SK-N-SH treated with all-trans-retinoic acid at 6 μM for 48 hours (cell line): ENCODE measurements around the gene SRM.

ENCODE experiments used
- ATAC-seq: fragments of 200-7000 bp; cut with Tn5 transposase; 3 replicates; pipeline ENCODE4 v1.9.1; 2020; ENCODE audit warnings: mild to moderate bottlenecking, moderate library complexity
- ARNTL ChIP-seq: fragments of 450-650 bp; formaldehyde crosslinking; IDR thresholded peaks from 2 replicates; pipeline ENCODE4 v1.5.0; 2020; ENCODE audit warnings: low read depth, mild to moderate bottlenecking, moderate library complexity, borderline replicate concordance
- CSDC2 ChIP-seq: fragments of 250-450 bp; sonication (Bioruptor Pico); IDR thresholded peaks from 2 replicates; pipeline ENCODE4 v1.5.0; 2020; ENCODE audit warnings: mild to moderate bottlenecking, moderate library complexity
- CSRNP3 ChIP-seq: fragments of 250-450 bp; sonication (Bioruptor Pico); IDR thresholded peaks from 2 replicates; pipeline ENCODE4 v1.5.1; 2021; ENCODE audit warnings: mild to moderate bottlenecking, moderate library complexity
- ESRRG ChIP-seq: fragments of 250-450 bp; sonication (Bioruptor Pico); IDR thresholded peaks from 2 replicates; pipeline ENCODE4 v1.6.1; 2021; ENCODE audit warnings: mild to moderate bottlenecking
- GLIS3 ChIP-seq: fragments of 250-450 bp; sonication (Bioruptor Pico); IDR thresholded peaks from 2 replicates; pipeline ENCODE4 v1.5.0; 2020; ENCODE audit warnings: mild to moderate bottlenecking, moderate library complexity
- ISL1 ChIP-seq: fragments of 250-450 bp; sonication (Bioruptor Pico); IDR thresholded peaks from 2 replicates; pipeline ENCODE4 v2.1.2; 2022; ENCODE audit warnings: mild to moderate bottlenecking, moderate library complexity
- OSR1 ChIP-seq: fragments of 250-450 bp; sonication (Bioruptor Pico); IDR thresholded peaks from 2 replicates; pipeline ENCODE4 v1.8.0; 2022; ENCODE audit warnings: moderate library complexity, mild to moderate bottlenecking, inconsistent platforms
- POU6F1 ChIP-seq: fragments of 250-450 bp; sonication (Bioruptor Pico); IDR thresholded peaks from 2 replicates; pipeline ENCODE4 v1.8.0; 2021; ENCODE audit warnings: low read depth, mild to moderate bottlenecking, moderate library complexity, borderline replicate concordance
- PPARA ChIP-seq: fragments of 250-450 bp; sonication (Bioruptor Pico); IDR thresholded peaks from 2 replicates; pipeline ENCODE4 v1.5.0; 2020; ENCODE audit warnings: mild to moderate bottlenecking, borderline replicate concordance
- RARB ChIP-seq: fragments of 250-450 bp; sonication (Bioruptor Pico); IDR thresholded peaks from 2 replicates; pipeline ENCODE4 v1.8.0; 2021; ENCODE audit warnings: mild to moderate bottlenecking, moderate library complexity
- SNAI2 ChIP-seq: fragments of 250-450 bp; sonication (Bioruptor Pico); IDR thresholded peaks from 2 replicates; pipeline ENCODE4 v1.5.0; 2020; ENCODE audit warnings: mild to moderate bottlenecking, moderate library complexity
- TCF4 ChIP-seq: fragments of 250-450 bp; sonication (Bioruptor Pico); IDR thresholded peaks from 2 replicates; pipeline ENCODE4 v1.8.0; 2021; ENCODE audit warnings: mild to moderate bottlenecking, moderate library complexity, borderline replicate concordance
- ZC3H10 ChIP-seq: fragments of 250-450 bp; sonication (Bioruptor Pico); IDR thresholded peaks from 2 replicates; pipeline ENCODE4 v1.5.1; 2021; ENCODE audit warnings: mild to moderate bottlenecking, moderate library complexity
- ZFP3 ChIP-seq: fragments of 250-450 bp; sonication (Bioruptor Pico); IDR thresholded peaks from 2 replicates; pipeline ENCODE4 v1.5.0; 2020; ENCODE audit warnings: mild to moderate bottlenecking, moderate library complexity
- ZFP30 ChIP-seq: fragments of 450-650 bp; formaldehyde crosslinking; IDR thresholded peaks from 2 replicates; pipeline ENCODE4 v1.5.0; 2022; ENCODE audit warnings: mild to moderate bottlenecking, moderate library complexity
- ZNF565 ChIP-seq: fragments of 450-650 bp; formaldehyde crosslinking; conservative IDR thresholded peaks from 2 replicates; pipeline ENCODE4 v1.5.0; 2020; ENCODE audit warnings: low read depth, mild to moderate bottlenecking, moderate library complexity
- ZNF8 ChIP-seq: fragments of 450-650 bp; formaldehyde crosslinking; IDR thresholded peaks from 2 replicates; pipeline ENCODE4 v1.5.0; 2020; ENCODE audit warnings: mild to moderate bottlenecking, moderate library complexity
- TF ChIP-seq, protein P1 (sequence below): fragments of 250-450 bp; sonication (Bioruptor Pico); IDR thresholded peaks from 2 replicates; pipeline ENCODE4 v1.5.0; 2020; ENCODE audit warnings: mild to moderate bottlenecking, moderate library complexity
- TF ChIP-seq, protein P2 (sequence below): fragments of 250-450 bp; sonication (Bioruptor Pico); IDR thresholded peaks from 2 replicates; pipeline ENCODE4 v1.8.0; 2020; ENCODE audit warnings: mild to moderate bottlenecking, moderate library complexity, borderline replicate concordance
- TF ChIP-seq, protein P3 (sequence below): fragments of 250-450 bp; sonication (Bioruptor Pico); IDR thresholded peaks from 2 replicates; pipeline ENCODE4 v1.5.1; 2020; ENCODE audit warnings: low read depth, mild to moderate bottlenecking, moderate library complexity

SRM gene

DNA sequence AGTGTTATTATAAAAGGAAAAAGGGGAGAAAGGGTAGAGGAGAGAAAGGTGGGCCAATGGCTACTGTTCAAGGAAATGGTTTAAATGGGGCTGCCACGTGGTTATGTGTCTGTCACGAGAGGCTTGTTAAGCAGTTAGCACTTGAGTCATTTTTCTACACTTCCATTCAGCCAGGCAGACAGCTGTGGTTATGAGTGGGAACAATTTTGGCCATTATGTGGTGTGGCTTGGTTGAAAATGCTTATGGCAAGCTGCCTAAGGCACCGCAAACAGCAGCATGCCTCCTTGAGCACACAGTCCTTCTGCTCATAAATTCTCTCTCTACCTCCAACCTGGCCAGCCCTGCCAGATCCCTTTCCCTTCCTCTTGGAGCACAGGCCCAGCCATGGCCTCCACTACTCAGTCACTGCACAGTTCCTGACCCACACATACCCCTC, 3.2 kb upstream of the SRM start:
- no peak for TF ChIP-seq GLIS3 (CRISPR knock-in tag)
- no peak for TF ChIP-seq ZNF565 (CRISPR knock-in tag)
- TF ChIP-seq ZFP30 (CRISPR knock-in tag) = no peak
- TF ChIP-seq ZFP3 = no peak
- no peak for TF ChIP-seq PPARA
- no peak for TF ChIP-seq CSRNP3 (CRISPR knock-in tag)
- TF ChIP-seq ZNF8 (CRISPR knock-in tag) = no peak
- no peak for TF ChIP-seq POU6F1
- TF ChIP-seq RARB (CRISPR knock-in tag) = no peak
- no peak for TF ChIP-seq OSR1
- TF ChIP-seq TCF4 (CRISPR knock-in tag) = no peak
- no peak for TF ChIP-seq SNAI2 (CRISPR knock-in tag)
- no peak for TF ChIP-seq ARNTL (CRISPR knock-in tag)
- no peak for ATAC-seq

- no peak for ATAC-seq
- TF ChIP-seq, protein P1, sequence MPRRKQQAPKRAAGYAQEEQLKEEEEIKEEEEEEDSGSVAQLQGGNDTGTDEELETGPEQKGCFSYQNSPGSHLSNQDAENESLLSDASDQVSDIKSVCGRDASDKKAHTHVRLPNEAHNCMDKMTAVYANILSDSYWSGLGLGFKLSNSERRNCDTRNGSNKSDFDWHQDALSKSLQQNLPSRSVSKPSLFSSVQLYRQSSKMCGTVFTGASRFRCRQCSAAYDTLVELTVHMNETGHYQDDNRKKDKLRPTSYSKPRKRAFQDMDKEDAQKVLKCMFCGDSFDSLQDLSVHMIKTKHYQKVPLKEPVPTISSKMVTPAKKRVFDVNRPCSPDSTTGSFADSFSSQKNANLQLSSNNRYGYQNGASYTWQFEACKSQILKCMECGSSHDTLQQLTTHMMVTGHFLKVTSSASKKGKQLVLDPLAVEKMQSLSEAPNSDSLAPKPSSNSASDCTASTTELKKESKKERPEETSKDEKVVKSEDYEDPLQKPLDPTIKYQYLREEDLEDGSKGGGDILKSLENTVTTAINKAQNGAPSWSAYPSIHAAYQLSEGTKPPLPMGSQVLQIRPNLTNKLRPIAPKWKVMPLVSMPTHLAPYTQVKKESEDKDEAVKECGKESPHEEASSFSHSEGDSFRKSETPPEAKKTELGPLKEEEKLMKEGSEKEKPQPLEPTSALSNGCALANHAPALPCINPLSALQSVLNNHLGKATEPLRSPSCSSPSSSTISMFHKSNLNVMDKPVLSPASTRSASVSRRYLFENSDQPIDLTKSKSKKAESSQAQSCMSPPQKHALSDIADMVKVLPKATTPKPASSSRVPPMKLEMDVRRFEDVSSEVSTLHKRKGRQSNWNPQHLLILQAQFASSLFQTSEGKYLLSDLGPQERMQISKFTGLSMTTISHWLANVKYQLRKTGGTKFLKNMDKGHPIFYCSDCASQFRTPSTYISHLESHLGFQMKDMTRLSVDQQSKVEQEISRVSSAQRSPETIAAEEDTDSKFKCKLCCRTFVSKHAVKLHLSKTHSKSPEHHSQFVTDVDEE (CRISPR knock-in tag) = no peak
- TF ChIP-seq, protein P2, sequence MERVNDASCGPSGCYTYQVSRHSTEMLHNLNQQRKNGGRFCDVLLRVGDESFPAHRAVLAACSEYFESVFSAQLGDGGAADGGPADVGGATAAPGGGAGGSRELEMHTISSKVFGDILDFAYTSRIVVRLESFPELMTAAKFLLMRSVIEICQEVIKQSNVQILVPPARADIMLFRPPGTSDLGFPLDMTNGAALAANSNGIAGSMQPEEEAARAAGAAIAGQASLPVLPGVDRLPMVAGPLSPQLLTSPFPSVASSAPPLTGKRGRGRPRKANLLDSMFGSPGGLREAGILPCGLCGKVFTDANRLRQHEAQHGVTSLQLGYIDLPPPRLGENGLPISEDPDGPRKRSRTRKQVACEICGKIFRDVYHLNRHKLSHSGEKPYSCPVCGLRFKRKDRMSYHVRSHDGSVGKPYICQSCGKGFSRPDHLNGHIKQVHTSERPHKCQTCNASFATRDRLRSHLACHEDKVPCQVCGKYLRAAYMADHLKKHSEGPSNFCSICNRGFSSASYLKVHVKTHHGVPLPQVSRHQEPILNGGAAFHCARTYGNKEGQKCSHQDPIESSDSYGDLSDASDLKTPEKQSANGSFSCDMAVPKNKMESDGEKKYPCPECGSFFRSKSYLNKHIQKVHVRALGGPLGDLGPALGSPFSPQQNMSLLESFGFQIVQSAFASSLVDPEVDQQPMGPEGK (CRISPR knock-in tag) = no peak
- no peak for TF ChIP-seq ZNF8 (CRISPR knock-in tag)
These were observed 2.0 kb upstream of the SRM start for GRCh38 chr1:11061652-11062365.

DNA sequence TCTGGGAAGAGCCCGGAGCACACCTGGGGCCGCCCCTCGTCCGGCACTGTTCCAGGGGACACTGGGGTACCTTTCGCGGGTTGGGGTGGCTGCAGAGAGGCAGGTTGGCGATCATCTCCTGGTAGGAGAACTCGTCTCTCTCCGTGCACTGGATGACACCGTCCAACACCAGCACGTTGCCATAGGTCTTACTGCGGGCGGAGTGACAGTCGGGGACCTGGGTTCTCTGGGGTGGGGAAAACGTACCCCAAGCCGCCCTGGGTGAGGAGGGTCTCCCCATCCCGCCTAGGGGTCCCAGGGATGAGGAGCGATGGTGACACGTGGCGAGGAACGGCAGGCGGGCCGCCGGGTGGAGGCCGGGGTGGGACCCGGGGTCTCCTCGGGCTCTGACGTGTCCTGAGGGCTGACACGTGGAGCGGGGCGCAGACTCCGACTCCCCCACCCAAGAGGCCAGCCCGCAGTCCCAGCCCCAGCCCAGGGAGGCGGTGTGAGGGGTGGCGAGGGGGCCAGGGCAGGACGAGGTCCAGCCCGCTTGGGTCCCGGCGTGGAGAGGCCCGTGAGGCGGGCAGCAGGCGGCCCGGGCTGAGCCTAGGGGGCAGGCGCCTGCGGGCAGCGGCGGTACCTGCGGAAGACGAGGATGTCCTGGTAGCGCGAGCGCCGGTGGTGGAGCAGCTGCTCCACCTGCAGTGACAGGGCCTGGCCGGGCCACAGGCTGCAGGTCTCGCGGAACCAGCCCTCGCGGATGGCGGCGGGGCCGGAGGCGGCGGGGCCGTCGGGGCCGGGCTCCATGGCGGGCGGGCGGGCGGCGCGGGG, 457 bp downstream of the SRM start:
- ATAC-seq = peak; percentile 6
- TF ChIP-seq PPARA = no peak
- no peak for TF ChIP-seq ZC3H10 (CRISPR knock-in tag)
- no peak for TF ChIP-seq ZFP3
- TF ChIP-seq POU6F1 = no peak
- TF ChIP-seq CSDC2 (CRISPR knock-in tag) = no peak
- TF ChIP-seq RARB (CRISPR knock-in tag) = no peak
- no peak for TF ChIP-seq CSRNP3 (CRISPR knock-in tag)
- no peak for TF ChIP-seq ZNF565 (CRISPR knock-in tag)
- TF ChIP-seq, protein P3, sequence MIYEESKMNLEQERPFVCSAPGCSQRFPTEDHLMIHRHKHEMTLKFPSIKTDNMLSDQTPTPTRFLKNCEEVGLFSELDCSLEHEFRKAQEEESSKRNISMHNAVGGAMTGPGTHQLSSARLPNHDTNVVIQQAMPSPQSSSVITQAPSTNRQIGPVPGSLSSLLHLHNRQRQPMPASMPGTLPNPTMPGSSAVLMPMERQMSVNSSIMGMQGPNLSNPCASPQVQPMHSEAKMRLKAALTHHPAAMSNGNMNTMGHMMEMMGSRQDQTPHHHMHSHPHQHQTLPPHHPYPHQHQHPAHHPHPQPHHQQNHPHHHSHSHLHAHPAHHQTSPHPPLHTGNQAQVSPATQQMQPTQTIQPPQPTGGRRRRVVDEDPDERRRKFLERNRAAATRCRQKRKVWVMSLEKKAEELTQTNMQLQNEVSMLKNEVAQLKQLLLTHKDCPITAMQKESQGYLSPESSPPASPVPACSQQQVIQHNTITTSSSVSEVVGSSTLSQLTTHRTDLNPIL (CRISPR knock-in tag) = no peak
- TF ChIP-seq TCF4 (CRISPR knock-in tag) = no peak
- TF ChIP-seq ISL1 = no peak
- TF ChIP-seq, protein P1 (CRISPR knock-in tag) = no peak
- no peak for TF ChIP-seq ESRRG (CRISPR knock-in tag)
- TF ChIP-seq SNAI2 (CRISPR knock-in tag) = no peak
